Keratinocyte (primary cell): Measurements from ENCODE around the gene PCGF3. TPM values are rescaled to one million over a fixed set of nuclear protein-coding genes. Genes with fewer than 3 reads are reported as not detected.

Source experiments
- DNase-seq: peaks from one replicate; pipeline ENCODE4 v3.0.0-alpha.2; 2011; ENCODE audit warnings: low read depth, missing footprints, low spot score
- FAIRE-seq: peaks from 2 replicates; lab custom pipeline; 2011; peaks lifted over from hg19 to GRCh38; lab: Jason Lieb, UNC
- H2AFZ ChIP-seq: 2 replicates; pipeline ENCODE4 v1.6.0; 2012; ENCODE audit warnings: low read length, control low read depth, inconsistent platforms; ENCODE audit not compliant: control insufficient read depth
- H3K27ac ChIP-seq: 2 replicates; pipeline ENCODE4 v1.5.1; 2011; ENCODE audit warnings: low read length; ENCODE audit not compliant: control insufficient read depth, insufficient read depth
- H3K27me3 ChIP-seq: 3 replicates; pipeline ENCODE4 v1.6.0; 2011; ENCODE audit warnings: low read length; ENCODE audit not compliant: control insufficient read depth, insufficient read depth; ENCODE audit errors: extremely low read depth
- H3K36me3 ChIP-seq, 2 experiments: 2 replicates in 1 of 2; 3 replicates in 1 of 2; pipeline ENCODE4 v1.5.1; 2011; ENCODE audit warnings: low read length in 2 of 2, mild to moderate bottlenecking in 1 of 2; ENCODE audit not compliant: control insufficient read depth in 2 of 2, insufficient read depth in 2 of 2; ENCODE audit errors: extremely low read depth in 1 of 2
- H3K4me1 ChIP-seq: 3 replicates; pipeline ENCODE4 v1.5.1; 2011; ENCODE audit warnings: low read length; ENCODE audit not compliant: control insufficient read depth, insufficient read depth; ENCODE audit errors: extremely low read depth
- H3K4me2 ChIP-seq: 3 replicates; pipeline ENCODE4 v1.6.0; 2011; ENCODE audit warnings: low read depth, low read length; ENCODE audit not compliant: control insufficient read depth, insufficient read depth; ENCODE audit errors: extremely low read depth
- H3K4me3 ChIP-seq, 3 experiments: fragments of 200-600 bp in 1 of 3; sonication (generic) in 1 of 3; 2 replicates in 2 of 3; 3 replicates in 1 of 3; pipeline ENCODE4 v1.5.1; 2011 to 2016; ENCODE audit warnings: low read length in 3 of 3, mild to moderate bottlenecking in 3 of 3, control low read depth in 2 of 3, inconsistent platforms in 1 of 3, low read depth in 1 of 3, mixed read lengths in 1 of 3, mixed run types in 1 of 3, moderate library complexity in 1 of 3; ENCODE audit not compliant: control insufficient read depth in 2 of 3, insufficient read depth in 2 of 3; ENCODE audit errors: extremely low read depth in 1 of 3
- H3K79me2 ChIP-seq: 2 replicates; pipeline ENCODE4 v1.6.0; 2012; ENCODE audit warnings: low read length; ENCODE audit not compliant: control insufficient read depth, insufficient read depth
- H3K9ac ChIP-seq: 3 replicates; pipeline ENCODE4 v1.6.0; 2011; ENCODE audit warnings: low read length; ENCODE audit not compliant: control insufficient read depth, insufficient read depth; ENCODE audit errors: extremely low read depth
- H3K9me1 ChIP-seq: 3 replicates; pipeline ENCODE4 v1.6.0; 2011; ENCODE audit warnings: low read length; ENCODE audit not compliant: control insufficient read depth, insufficient read depth; ENCODE audit errors: extremely low read depth
- H3K9me3 ChIP-seq: 2 replicates; pipeline ENCODE4 v1.5.1; 2012; ENCODE audit warnings: low read depth, low read length; ENCODE audit not compliant: control insufficient read depth
- H4K20me1 ChIP-seq: 3 replicates; pipeline ENCODE4 v1.6.0; 2011; ENCODE audit warnings: low read length; ENCODE audit not compliant: control insufficient read depth, insufficient read depth; ENCODE audit errors: extremely low read depth
- CTCF ChIP-seq, 3 experiments: IDR thresholded peaks in 1 of 3; conservative IDR thresholded peaks in 1 of 3; optimal IDR thresholded peaks in 1 of 3; 2 replicates in 2 of 3; 3 replicates in 1 of 3; pipeline versions ENCODE3 to v1.5.1; 2011; ENCODE audit warnings: low read length in 3 of 3, mild to moderate bottlenecking in 3 of 3, moderate library complexity in 2 of 3, control low read depth in 1 of 3, inconsistent platforms in 1 of 3; ENCODE audit not compliant: insufficient read depth in 2 of 3; ENCODE audit errors: extremely low read depth in 1 of 3
- EZH2 ChIP-seq: IDR thresholded peaks from one replicate; pipeline ENCODE4 v1.6.1; 2012; ENCODE audit warnings: inconsistent platforms, mild to moderate bottlenecking, low read length, moderate library complexity
- dilution Hi-C: fragments of 300-500 bp; cut with MboI; formaldehyde crosslinking; loops from one replicate; pipeline ENCODE4 v1.7.0; 2020; ENCODE audit warnings: low sequenced_read_pairs; ENCODE audit not compliant: extremely low pct_ligation_motif_present
- polyA plus RNA-seq, 5 experiments: library from polyadenylated mRNA; depleted of rRNA in 3 of 5; stranded (reverse) in 3 of 5; stranded (forward) in 1 of 5; unstranded in 1 of 5; fragments of >200 nt; gene quantifications; 1 replicate in 1 of 5; 2 replicates in 3 of 5; 3 replicates in 1 of 5; pipeline versions ENCODE4 v1.2.1 to v1.2.3, GENCODE V29; 2011 to 2012; ENCODE audit warnings: missing spikeins in 2 of 5, low read depth in 1 of 5, low replicate concordance in 1 of 5

Gene PCGF3
- polyA plus RNA-seq, 1 donor (not counting 4 experiments of a cell fraction or from before 2014, with no cell fraction given) = 40.1 TPM

DNA sequence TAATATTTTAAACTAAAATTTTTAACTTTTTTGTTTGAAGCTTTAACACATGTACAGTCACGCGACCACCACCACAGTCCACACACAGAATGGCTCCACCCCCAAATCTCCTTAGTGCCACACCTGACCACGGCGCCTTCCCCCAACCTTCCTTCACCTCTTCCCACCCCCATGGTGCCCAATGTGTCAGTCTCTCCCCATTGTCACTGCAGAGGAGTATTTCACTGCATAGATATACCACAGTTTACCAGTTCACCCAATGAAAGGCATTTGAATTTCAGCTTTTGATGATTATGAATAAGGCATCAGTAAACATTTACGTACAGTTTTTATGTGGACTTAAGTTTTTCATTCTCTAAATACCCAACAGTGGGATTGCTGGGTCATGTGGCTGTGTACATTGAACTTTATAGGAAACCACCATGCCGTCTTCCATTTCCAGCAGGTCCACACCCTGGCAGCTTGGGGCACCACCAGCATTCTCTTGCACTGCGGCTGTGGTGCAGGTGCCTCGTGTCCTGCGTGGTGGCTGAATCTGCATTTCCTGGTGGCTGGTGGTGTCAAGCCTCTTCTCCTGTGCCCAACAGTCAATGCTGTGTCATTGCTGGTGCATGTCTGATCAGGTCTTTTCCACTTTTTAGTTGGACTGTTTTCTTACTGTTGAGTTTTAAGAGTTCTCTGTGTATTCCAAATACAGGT is 71.3 kb downstream of the PCGF3 start:
- H3K79me2 ChIP-seq = peaks cover 94% of the 10 kb centered on the region
- no peak overlapping the region for H3K4me2 ChIP-seq
- peaks cover 29% of the 10 kb centered on the region for H4K20me1 ChIP-seq
- H3K9me1 ChIP-seq = peaks cover 3% of the 10 kb centered on the region
- H3K9me3 ChIP-seq = no peaks in the 10 kb centered on the region
- no peak for TF ChIP-seq EZH2
- no peak for TF ChIP-seq CTCF (optimal IDR thresholded peaks at IDR 0.05 in 1 of 3, IDR thresholded peaks at IDR 0.05 in 1 of 3, conservative IDR thresholded peaks at IDR 0.05 in 1 of 3; ENCODE audit: extremely low read depth in 1 of 3, insufficient read depth in 2 of 3, low read length in 3 of 3)
- no peak overlapping the region for H3K27ac ChIP-seq
- no peaks in the 10 kb centered on the region for H3K27me3 ChIP-seq
- no peak for DNase-seq
- no peak for FAIRE-seq
- no peak overlapping the region for H3K9ac ChIP-seq
- peaks cover 26 to 44% of the 10 kb centered on the region in 2 experiments for H3K36me3 ChIP-seq
- no peak overlapping the region for H2AFZ ChIP-seq
- H3K4me3 ChIP-seq = no peak overlapping the region
- dilution Hi-C loops = no loop called here
- H3K4me1 ChIP-seq = peaks cover 9% of the 10 kb centered on the region

GRCh38 chr4:777520-778262 is 72.1 kb downstream of the PCGF3 start:
- Histone ChIP-seq H3K9me3 (no peaks in the 10 kb centered on the region), H3K36me3 (peaks cover 26 to 44% of the 10 kb centered on the region in 2 experiments), H3K4me1 (peaks cover 15% of the 10 kb centered on the region), H3K9ac (no peak overlapping the region), H3K27ac (no peak overlapping the region), H3K27me3 (no peaks in the 10 kb centered on the region), H3K9me1 (peaks cover 5% of the 10 kb centered on the region), H3K4me2 (no peak overlapping the region), H2AFZ (no peak overlapping the region), H3K79me2 (peaks cover 87% of the 10 kb centered on the region), H4K20me1 (peaks cover 28% of the 10 kb centered on the region), H3K4me3 (no peak overlapping the region)
- dilution Hi-C loops = no loop called here
- TF ChIP-seq EZH2 (no peak), CTCF (optimal IDR thresholded peaks at IDR 0.05 in 1 of 3, IDR thresholded peaks at IDR 0.05 in 1 of 3, conservative IDR thresholded peaks at IDR 0.05 in 1 of 3; ENCODE audit: extremely low read depth in 1 of 3, insufficient read depth in 2 of 3, low read length in 3 of 3) (no peak)
- FAIRE-seq = no peak
- no peak for DNase-seq
